Breast epithelium (tissue), 4 donors: ENCODE data around the gene DSEL. TPM values are rescaled to one million over a fixed set of nuclear protein-coding genes. Genes with fewer than 3 reads are reported as not detected.
A peak's percentile ranks its signal among the peaks of the same experiment; 100 is the strongest.

ENCODE experiments used
- DNase-seq, 2 donors: peaks; one replicate each; pipeline ENCODE4 v3.0.0-alpha.2; 2019; ENCODE audit warnings: low spot score in 2 of 2
- H3K27ac ChIP-seq, 2 donors: fragments of 200-600 bp; sonication (generic) in 1 of 2; one replicate each; pipeline ENCODE4 v1.5.1; 2016 to 2019; ENCODE audit warnings: mild to moderate bottlenecking in 1 of 2
- H3K27me3 ChIP-seq, 2 donors: fragments of 200-600 bp; sonication (generic) in 1 of 2; one replicate each; pipeline versions ENCODE4 v1.5.1 to v1.6.0; 2017 to 2019; ENCODE audit warnings: control low read depth in 1 of 2, mild to moderate bottlenecking in 1 of 2
- H3K36me3 ChIP-seq: fragments of 200-600 bp; one replicate; pipeline ENCODE4 v1.5.1; 2019
- H3K4me1 ChIP-seq, 2 donors: fragments of 200-600 bp; sonication (generic); one replicate each; pipeline ENCODE4 v1.5.1; 2016 to 2019; ENCODE audit warnings: control low read depth in 1 of 2
- H3K4me3 ChIP-seq, 3 donors: fragments of 200-600 bp; sonication (generic); 1 replicate in 2 of 3; 2 replicates in 1 of 3; pipeline ENCODE4 v1.5.1; 2016 to 2019; ENCODE audit warnings: mild to moderate bottlenecking in 3 of 3, moderate library complexity in 2 of 3
- H3K9me3 ChIP-seq, 2 donors: fragments of 200-600 bp; sonication (generic) in 1 of 2; one replicate each; pipeline ENCODE4 v1.5.1; 2016 to 2019; ENCODE audit warnings: control low read depth in 1 of 2
- POLR2A ChIP-seq: fragments of 450-650 bp; IDR thresholded peaks from one replicate; pipeline ENCODE4 v1.6.1; 2016; ENCODE audit warnings: antibody characterized with exemption, mild to moderate bottlenecking, moderate library complexity
- POLR2AphosphoS5 ChIP-seq, 3 donors: sonication (generic); formaldehyde crosslinking; IDR thresholded peaks; one replicate each; pipeline ENCODE4 v1.6.1; 2017; ENCODE audit warnings: antibody characterized with exemption in 3 of 3
- intact Hi-C: fragments of 100-400 bp; cut with DNase I; formaldehyde crosslinking; loops from one replicate; pipeline ENCODE4 v1.15.1; 2023; ENCODE audit warnings: low total_unique reads
- total RNA-seq, 3 donors: library from RNA; depleted of rRNA; stranded (reverse); fragments of >200 nt; gene quantifications; one replicate each; pipeline ENCODE4 v1.1.0, GENCODE V29; 2016
- TF ChIP-seq, protein P1 (sequence below), 3 donors: fragments of 450-650 bp; IDR thresholded peaks; one replicate each; pipeline ENCODE4 v1.5.1; 2016 to 2017; ENCODE audit warnings: antibody characterized with exemption in 3 of 3, mild to moderate bottlenecking in 3 of 3, moderate library complexity in 3 of 3

Gene DSEL
- total RNA-seq, 3 donors from 2014 or later, result 13.8 to 34.1 (median 14.5) TPM

DNA sequence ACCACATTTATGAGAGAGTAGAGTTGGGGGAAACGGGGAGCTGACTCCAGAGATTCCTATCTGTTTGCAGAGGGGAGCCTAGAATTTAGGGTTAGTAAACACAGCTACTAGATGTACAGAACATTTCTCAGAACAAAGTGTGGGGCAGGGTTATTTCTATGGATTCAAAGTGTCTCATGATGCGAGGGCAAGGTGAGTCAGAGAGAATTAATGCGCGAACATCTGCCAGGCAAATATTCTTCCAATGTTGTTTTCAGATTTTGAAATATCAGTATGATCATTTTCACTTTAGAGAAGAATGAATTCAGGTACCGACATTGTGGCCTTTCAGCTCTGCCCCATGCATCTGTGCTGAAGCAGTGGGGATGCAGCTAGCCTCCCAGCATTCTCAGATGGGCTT lies 2.0 kb upstream of the DSEL start:
- intact Hi-C loops, result no loop called here
- Histone ChIP-seq H3K4me3 (no peak overlapping the region), H3K9me3 (no peaks in the 10 kb centered on the region), H3K27ac (peak overlapping the region in 1 of 2 donors; percentile 53), H3K4me1 (peaks cover 0 to 4% of the 10 kb centered on the region in 2 donors), H3K36me3 (no peaks in the 10 kb centered on the region), H3K27me3 (no peaks in the 10 kb centered on the region)
- no peak for DNase-seq
- TF ChIP-seq POLR2A, result no peak
- TF ChIP-seq, protein P1, sequence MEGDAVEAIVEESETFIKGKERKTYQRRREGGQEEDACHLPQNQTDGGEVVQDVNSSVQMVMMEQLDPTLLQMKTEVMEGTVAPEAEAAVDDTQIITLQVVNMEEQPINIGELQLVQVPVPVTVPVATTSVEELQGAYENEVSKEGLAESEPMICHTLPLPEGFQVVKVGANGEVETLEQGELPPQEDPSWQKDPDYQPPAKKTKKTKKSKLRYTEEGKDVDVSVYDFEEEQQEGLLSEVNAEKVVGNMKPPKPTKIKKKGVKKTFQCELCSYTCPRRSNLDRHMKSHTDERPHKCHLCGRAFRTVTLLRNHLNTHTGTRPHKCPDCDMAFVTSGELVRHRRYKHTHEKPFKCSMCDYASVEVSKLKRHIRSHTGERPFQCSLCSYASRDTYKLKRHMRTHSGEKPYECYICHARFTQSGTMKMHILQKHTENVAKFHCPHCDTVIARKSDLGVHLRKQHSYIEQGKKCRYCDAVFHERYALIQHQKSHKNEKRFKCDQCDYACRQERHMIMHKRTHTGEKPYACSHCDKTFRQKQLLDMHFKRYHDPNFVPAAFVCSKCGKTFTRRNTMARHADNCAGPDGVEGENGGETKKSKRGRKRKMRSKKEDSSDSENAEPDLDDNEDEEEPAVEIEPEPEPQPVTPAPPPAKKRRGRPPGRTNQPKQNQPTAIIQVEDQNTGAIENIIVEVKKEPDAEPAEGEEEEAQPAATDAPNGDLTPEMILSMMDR (IDR thresholded peaks at IDR 0.05), result no peak
- TF ChIP-seq POLR2AphosphoS5 (IDR thresholded peaks at IDR 0.05), result no peak

GRCh38 chr18:67517444-67517765 lies 885 bp upstream of the DSEL start:
- intact Hi-C loops, result no loop called here
- peak overlapping the region; percentile 77 to 99 (median 90) for H3K4me3 ChIP-seq
- TF ChIP-seq POLR2A, result no peak
- no peaks in the 10 kb centered on the region for H3K36me3 ChIP-seq
- no peaks in the 10 kb centered on the region for H3K9me3 ChIP-seq
- peak overlapping the region; percentile 89 to 91 for H3K27ac ChIP-seq
- no peak for DNase-seq
- H3K4me1 ChIP-seq, result peaks cover 0 to 4% of the 10 kb centered on the region in 2 donors
- no peaks in the 10 kb centered on the region for H3K27me3 ChIP-seq

DNA sequence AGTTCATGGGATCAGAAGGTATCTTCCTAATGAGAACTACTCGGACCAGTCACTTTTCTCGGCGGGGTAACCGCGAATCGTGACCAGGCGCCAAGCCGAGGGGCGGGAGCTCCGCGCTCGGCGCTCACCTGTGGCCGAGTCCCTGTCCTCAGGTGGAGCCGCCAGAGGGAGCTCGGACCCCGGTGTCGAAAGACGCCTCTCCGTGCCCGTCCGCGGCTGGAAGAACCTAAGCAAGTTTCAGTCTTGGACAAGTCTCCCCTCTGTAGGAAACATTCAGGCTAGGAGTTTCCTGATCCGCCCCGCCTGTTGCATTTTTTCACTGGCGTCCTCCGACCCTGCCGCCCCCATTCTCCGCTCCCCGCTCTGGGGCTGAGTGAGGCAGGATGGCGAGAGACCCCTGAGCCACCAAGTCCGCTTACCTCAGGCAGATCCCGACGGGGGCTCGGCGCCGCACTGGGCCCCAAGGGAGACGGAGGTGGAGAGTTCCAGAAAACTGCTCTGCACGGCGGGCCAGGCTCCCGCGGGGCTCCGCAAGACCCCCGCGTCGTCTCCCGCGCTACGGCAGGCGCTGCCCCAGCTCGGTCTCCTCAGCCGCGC lies 480 bp downstream of the DSEL start:
- no peaks in the 10 kb centered on the region for H3K9me3 ChIP-seq
- peaks cover 0 to 4% of the 10 kb centered on the region in 2 donors for H3K4me1 ChIP-seq
- H3K27me3 ChIP-seq, result no peaks in the 10 kb centered on the region
- peak overlapping the region; percentile 91 to 93 for H3K27ac ChIP-seq
- intact Hi-C loops, result no loop called here
- H3K36me3 ChIP-seq, result no peaks in the 10 kb centered on the region
- DNase-seq, result peak; percentile 87 to 90
- peak overlapping the region; percentile 77 to 99 (median 90) for H3K4me3 ChIP-seq
- TF ChIP-seq POLR2AphosphoS5 (IDR thresholded peaks at IDR 0.05), result peak; percentile 6 to 65 (median 30)
- TF ChIP-seq POLR2A, result no peak
- TF ChIP-seq, protein P1 (IDR thresholded peaks at IDR 0.05), result peak; percentile 36 to 69 (median 54)

GRCh38 chr18:67514901-67515540 lies 1.5 kb downstream of the DSEL start:
- Histone ChIP-seq H3K27ac (no peak overlapping the region), H3K27me3 (no peaks in the 10 kb centered on the region), H3K4me1 (peaks cover 0 to 3% of the 10 kb centered on the region in 2 donors), H3K36me3 (no peaks in the 10 kb centered on the region), H3K4me3 (peak overlapping the region; percentile 77 to 99 (median 90)), H3K9me3 (no peaks in the 10 kb centered on the region)
- TF ChIP-seq, protein P1 (IDR thresholded peaks at IDR 0.05), result no peak
- TF ChIP-seq POLR2A (no peak), POLR2AphosphoS5 (IDR thresholded peaks at IDR 0.05) (no peak)
- no peak for DNase-seq
- intact Hi-C loops, result no loop called here

DNA sequence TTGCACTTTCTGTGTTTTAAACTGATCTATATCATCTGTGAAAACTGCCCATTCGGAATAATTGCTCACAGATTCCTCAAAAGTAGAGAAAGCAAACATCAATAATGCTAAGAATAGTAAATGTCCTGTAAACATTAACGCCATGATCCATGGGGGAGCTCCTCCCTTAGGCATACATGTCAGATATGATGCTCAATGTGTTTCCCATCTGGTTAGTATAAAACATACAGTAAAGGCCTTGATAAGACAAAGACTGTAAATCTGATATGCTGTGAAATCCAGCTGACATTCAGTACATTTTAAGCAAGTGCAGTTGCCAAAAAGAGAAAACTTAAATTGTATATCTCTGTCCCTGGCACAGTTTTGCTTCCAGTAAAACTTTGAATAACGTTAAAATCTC lies 2.1 kb downstream of the DSEL start:
- TF ChIP-seq, protein P1 (IDR thresholded peaks at IDR 0.05), result no peak
- TF ChIP-seq POLR2AphosphoS5 (IDR thresholded peaks at IDR 0.05), result no peak
- TF ChIP-seq POLR2A, result no peak

More for the DNA sequence above, 2.1 kb downstream of the DSEL start:
- no peak for DNase-seq
- Histone ChIP-seq H3K36me3 (no peaks in the 10 kb centered on the region), H3K9me3 (no peaks in the 10 kb centered on the region), H3K27me3 (no peaks in the 10 kb centered on the region), H3K27ac (no peak overlapping the region), H3K4me1 (no peaks in the 10 kb centered on the region), H3K4me3 (no peak overlapping the region)
- intact Hi-C loops, result no loop called here
